H9 (cell line): ENCODE measurements around the gene THPO. TPM values are rescaled to one million over a fixed set of nuclear protein-coding genes. Genes with fewer than 3 reads are reported as not detected.

Source experiments
- DNase-seq: peaks from one replicate; pipeline ENCODE4 v3.0.0-alpha.2; 2017
- H2AFZ ChIP-seq: one replicate; pipeline ENCODE4 v1.6.1; 2013; ENCODE audit warnings: mild to moderate bottlenecking, low read length, control low read depth, moderate library complexity
- H2AK5ac ChIP-seq: 2 replicates; pipeline ENCODE4 v1.6.1; 2013; ENCODE audit warnings: low read length, control low read depth, mixed read lengths; ENCODE audit not compliant: insufficient read length
- H2BK120ac ChIP-seq: one replicate; pipeline ENCODE4 v1.6.1; 2013; ENCODE audit warnings: low read depth, mild to moderate bottlenecking, low read length, control low read depth, inconsistent platforms; ENCODE audit not compliant: poor library complexity, severe bottlenecking
- H2BK12ac ChIP-seq: 2 replicates; pipeline ENCODE4 v1.6.1; 2013; ENCODE audit warnings: low read length, control low read depth, mixed read lengths, low read depth; ENCODE audit not compliant: insufficient read length
- H2BK15ac ChIP-seq: 2 replicates; pipeline ENCODE4 v1.6.1; 2013; ENCODE audit warnings: low read depth, low read length, control low read depth
- H2BK20ac ChIP-seq: one replicate; pipeline ENCODE4 v1.6.1; 2013; ENCODE audit warnings: low read depth, mild to moderate bottlenecking, low read length, control low read depth, inconsistent platforms; ENCODE audit not compliant: poor library complexity, severe bottlenecking
- H2BK5ac ChIP-seq: 2 replicates; pipeline ENCODE4 v1.6.1; 2013; ENCODE audit warnings: low read length, control low read depth, mixed read lengths; ENCODE audit not compliant: insufficient read length
- H3K14ac ChIP-seq: 2 replicates; pipeline ENCODE4 v1.6.1; 2013; ENCODE audit warnings: low read length, control low read depth; ENCODE audit not compliant: insufficient read depth
- H3K18ac ChIP-seq: 2 replicates; pipeline ENCODE4 v1.6.1; 2013; ENCODE audit warnings: low read depth, mild to moderate bottlenecking, mixed read lengths, low read length, control low read depth; ENCODE audit not compliant: insufficient read length
- H3K23ac ChIP-seq: 2 replicates; pipeline ENCODE4 v1.6.1; 2013; ENCODE audit warnings: low read length, control low read depth, mixed read lengths, low read depth; ENCODE audit not compliant: insufficient read length
- H3K23me2 ChIP-seq: 2 replicates; pipeline ENCODE4 v1.6.1; 2013; ENCODE audit warnings: low read depth, mild to moderate bottlenecking, mixed read lengths, low read length, control low read depth; ENCODE audit not compliant: insufficient read length, poor library complexity, severe bottlenecking
- H3K27ac ChIP-seq: 2 replicates; pipeline ENCODE4 v1.5.1; 2013; ENCODE audit warnings: low read length, control low read depth, mixed read lengths, low read depth; ENCODE audit not compliant: insufficient read length
- H3K27me3 ChIP-seq: 2 replicates; pipeline ENCODE4 v1.6.1; 2013; ENCODE audit warnings: low read length, control low read depth, inconsistent platforms; ENCODE audit not compliant: insufficient read depth
- H3K4ac ChIP-seq: 2 replicates; pipeline ENCODE4 v1.6.1; 2013; ENCODE audit warnings: low read depth, mild to moderate bottlenecking, control low read depth, inconsistent platforms, low read length, moderate library complexity
- H3K4me1 ChIP-seq: 2 replicates; pipeline ENCODE4 v1.6.1; 2013; ENCODE audit warnings: low read length, control low read depth, inconsistent platforms; ENCODE audit not compliant: insufficient read depth
- H3K4me2 ChIP-seq: 2 replicates; pipeline ENCODE4 v1.6.1; 2013; ENCODE audit warnings: low read length, control low read depth, mixed read lengths; ENCODE audit not compliant: insufficient read length, insufficient read depth
- H3K56ac ChIP-seq: 2 replicates; pipeline ENCODE4 v1.6.1; 2013; ENCODE audit warnings: low read depth, mild to moderate bottlenecking, mixed read lengths, low read length, control low read depth; ENCODE audit not compliant: insufficient read length
- H3K79me1 ChIP-seq: 2 replicates; pipeline ENCODE4 v1.6.1; 2013; ENCODE audit warnings: low read depth, mild to moderate bottlenecking, moderate library complexity, low read length, control low read depth, inconsistent platforms; ENCODE audit not compliant: insufficient read depth, poor library complexity, severe bottlenecking
- H3K79me2 ChIP-seq: 2 replicates; pipeline ENCODE4 v1.6.1; 2013; ENCODE audit warnings: low read length, control low read depth, inconsistent platforms; ENCODE audit not compliant: insufficient read depth
- H3K9ac ChIP-seq: 2 replicates; pipeline ENCODE4 v1.6.1; 2013; ENCODE audit warnings: low read length, control low read depth, mixed read lengths; ENCODE audit not compliant: insufficient read length; ENCODE audit errors: extremely low read depth
- H3K9me3 ChIP-seq: one replicate; pipeline ENCODE4 v1.6.1; 2013; ENCODE audit warnings: low read depth, low read length, inconsistent platforms; ENCODE audit not compliant: control insufficient read depth
- H3T11ph ChIP-seq: one replicate; pipeline ENCODE4 v1.6.1; 2013; ENCODE audit warnings: mild to moderate bottlenecking, low read length, control low read depth, inconsistent platforms
- H4K20me1 ChIP-seq: one replicate; pipeline ENCODE4 v1.6.1; 2013; ENCODE audit not compliant: control insufficient read depth, insufficient read length, insufficient read depth
- H4K5ac ChIP-seq: 2 replicates; pipeline ENCODE4 v1.6.1; 2013; ENCODE audit warnings: low read depth, mild to moderate bottlenecking, mixed read lengths, low read length, control low read depth; ENCODE audit not compliant: insufficient read length
- H4K8ac ChIP-seq: replicated peaks from 2 replicates; pipeline ENCODE4 v1.6.1; 2013; ENCODE audit warnings: low read length, control low read depth, mixed read lengths, low read depth; ENCODE audit not compliant: insufficient read length
- H4K91ac ChIP-seq: 2 replicates; pipeline ENCODE4 v1.6.1; 2013; ENCODE audit warnings: low read depth, mild to moderate bottlenecking, moderate library complexity, mixed read lengths, low read length, control low read depth; ENCODE audit not compliant: insufficient read length
- H3K27ac Mint-ChIP-seq, 3 experiments: 2 replicates in 2 of 3; 3 replicates in 1 of 3; pipeline ENCODE4 v1.8.0; 2020 to 2021; ENCODE audit warnings: mixed read lengths in 3 of 3, mild to moderate bottlenecking in 1 of 3, moderate library complexity in 1 of 3
- H3K27me3 Mint-ChIP-seq: 2 replicates; pipeline ENCODE4 v1.8.0; 2021; ENCODE audit warnings: low read depth, mild to moderate bottlenecking, moderate library complexity, mixed read lengths
- H3K36me3 Mint-ChIP-seq, 3 experiments: 2 replicates in 2 of 3; 3 replicates in 1 of 3; pipeline ENCODE4 v1.8.0; 2020 to 2021; ENCODE audit warnings: low read depth in 3 of 3, mixed read lengths in 3 of 3; ENCODE audit not compliant: insufficient read depth in 1 of 3
- H3K4me1 Mint-ChIP-seq, 2 experiments: 2 replicates each; pipeline ENCODE4 v1.8.0; 2020; ENCODE audit warnings: mixed read lengths in 2 of 2
- H3K4me3 Mint-ChIP-seq, 2 experiments: 2 replicates in 1 of 2; 3 replicates in 1 of 2; pipeline ENCODE4 v1.8.0; 2020 to 2021; ENCODE audit warnings: mild to moderate bottlenecking in 2 of 2, mixed read lengths in 2 of 2, moderate library complexity in 1 of 2
- H3K9me3 Mint-ChIP-seq, 2 experiments: 2 replicates in 1 of 2; 3 replicates in 1 of 2; pipeline ENCODE4 v1.8.0; 2020; ENCODE audit warnings: mild to moderate bottlenecking in 2 of 2, mixed read lengths in 2 of 2, moderate library complexity in 1 of 2
- CTCF ChIP-seq: fragments of 200-600 bp; sonication (generic); conservative IDR thresholded peaks from 3 replicates; pipeline ENCODE4 v1.8.0; 2021; ENCODE audit warnings: antibody characterized with exemption, mild to moderate bottlenecking
- WGBS: extraction: QIAGEN DNeasy Blood & Tissue Kit; methylation state at CpG from one replicate; pipeline ENCODE4 v1.1.7; 2013; ENCODE audit warnings: missing lambda C conversion rate, low lambda C conversion rate, mixed read lengths; ENCODE audit not compliant: insufficient read length; ENCODE audit errors: extremely low coverage; 5-methylcytosine and 5-hydroxymethylcytosine counted together
- total RNA-seq: library from RNA; stranded (reverse); gene quantifications from 2 replicates; pipeline ENCODE4 v1.2.1, GENCODE V29; 2021

The THPO gene
- total RNA-seq, 1 experiment from 2014 or later: 0.85 TPM

- TF ChIP-seq CTCF: no peak
- no peak overlapping the region for H3K18ac ChIP-seq
- Mint-ChIP-seq H3K27ac (peak overlapping the region in 1 of 3 experiments; percentile 85; a peak in 1 of 7 replicates), H3K36me3 (peaks cover 12 to 37% (median 27%) of the 10 kb centered on the region in 3 experiments; a peak in 6 of 7 replicates), H3K4me1 (peaks cover 13 to 17% of the 10 kb centered on the region in 2 experiments), H3K9me3 (no peaks in the 10 kb centered on the region), H3K4me3 (no peak overlapping the region), H3K27me3 (no peaks in the 10 kb centered on the region)
- no peaks in the 10 kb centered on the region for H3K79me2 ChIP-seq
- H3K9ac ChIP-seq: no peak overlapping the region
- no peak overlapping the region for H3K14ac ChIP-seq
- H3K9me3 ChIP-seq: no peaks in the 10 kb centered on the region
- H3K79me1 ChIP-seq: no peaks in the 10 kb centered on the region
- H4K20me1 ChIP-seq: no peaks in the 10 kb centered on the region
- no peaks in the 10 kb centered on the region for H3K27me3 ChIP-seq
- no peaks in the 10 kb centered on the region for H3K23me2 ChIP-seq
- H2BK15ac ChIP-seq: no peak overlapping the region
- H3T11ph ChIP-seq: no peak overlapping the region
- H2AK5ac ChIP-seq: no peak overlapping the region
- no peak overlapping the region for H4K5ac ChIP-seq
- H4K8ac ChIP-seq: no peak overlapping the region
- no peak overlapping the region for H3K56ac ChIP-seq
- no peak overlapping the region for H3K4me2 ChIP-seq
- no peak overlapping the region for H2AFZ ChIP-seq
- no peak overlapping the region for H2BK5ac ChIP-seq
- H2BK120ac ChIP-seq: no peak overlapping the region
- H3K4me1 ChIP-seq: 0 out of 2 replicates have a peak, but pooled peaks cover 2% of the 10 kb centered on the region
- H2BK20ac ChIP-seq: no peak overlapping the region
- no peak overlapping the region for H3K4ac ChIP-seq
- no peak for DNase-seq
- no peak overlapping the region for H4K91ac ChIP-seq
- WGBS: no CpG with 5 or more reads among the region's 20 CpGs
- no peak overlapping the region for H3K23ac ChIP-seq
- no peak overlapping the region for H3K27ac ChIP-seq
- H2BK12ac ChIP-seq: no peak overlapping the region
These were observed 31.4 kb downstream of the THPO start for GRCh38 chr3:184346480-184347190.
